HEK293T (cell line): ENCODE measurements around the gene SYT17.

ENCODE experiments used
- CTCF ChIA-PET: fragments of 350-600 bp; formaldehyde crosslinking; extraction: SDS; loops from one replicate; lab custom pipeline; 2021; ENCODE audit warnings: antibody characterized with exemption, inconsistent platforms; lab: Yijun Ruan, JAX
- POLR2A ChIA-PET: fragments of 350-600 bp; formaldehyde crosslinking; extraction: SDS; loops from one replicate; lab custom pipeline; 2020; ENCODE audit warnings: antibody characterized with exemption, inconsistent platforms; lab: Yijun Ruan, JAX
- DNase-seq: peaks from one replicate; pipeline ENCODE4 v3.0.0; 2012; ENCODE audit warnings: mixed read lengths; ENCODE audit errors: extremely low spot score
- ARNT ChIP-seq: fragments of 450-650 bp; IDR thresholded peaks from 2 replicates; pipeline ENCODE4 v1.6.1; 2017; ENCODE audit warnings: mild to moderate bottlenecking
- BHLHE40 ChIP-seq: fragments of 450-650 bp; IDR thresholded peaks from 2 replicates; pipeline ENCODE4 v1.6.1; 2016; ENCODE audit warnings: mild to moderate bottlenecking, moderate library complexity, borderline replicate concordance
- CTBP1 ChIP-seq: fragments of 450-650 bp; IDR thresholded peaks from 2 replicates; pipeline ENCODE4 v1.6.1; 2016; ENCODE audit warnings: borderline replicate concordance
- ELF4 ChIP-seq: fragments of 450-650 bp; IDR thresholded peaks from 2 replicates; pipeline ENCODE4 v1.6.1; 2017; ENCODE audit warnings: antibody characterized with exemption
- FOXA1 ChIP-seq: fragments of 450-650 bp; IDR thresholded peaks from 2 replicates; pipeline ENCODE4 v1.6.1; 2016; ENCODE audit warnings: mild to moderate bottlenecking
- FOXK2 ChIP-seq: fragments of 450-650 bp; IDR thresholded peaks from 2 replicates; pipeline ENCODE4 v1.6.1; 2016; ENCODE audit warnings: mild to moderate bottlenecking
- FOXM1 ChIP-seq: fragments of 450-650 bp; IDR thresholded peaks from 2 replicates; pipeline ENCODE4 v1.6.1; 2017; ENCODE audit warnings: mild to moderate bottlenecking, borderline replicate concordance
- HDGF ChIP-seq: fragments of 450-650 bp; IDR thresholded peaks from 2 replicates; pipeline ENCODE4 v1.6.1; 2017; ENCODE audit warnings: antibody characterized with exemption, borderline replicate concordance
- L3MBTL2 ChIP-seq: fragments of 450-650 bp; conservative IDR thresholded peaks from 2 replicates; pipeline ENCODE4 v1.6.1; 2016; ENCODE audit warnings: mild to moderate bottlenecking
- LEF1 ChIP-seq: fragments of 450-650 bp; IDR thresholded peaks from 2 replicates; pipeline ENCODE4 v1.6.1; 2017; ENCODE audit warnings: mild to moderate bottlenecking, borderline replicate concordance
- NFRKB ChIP-seq: fragments of 450-650 bp; IDR thresholded peaks from 2 replicates; pipeline ENCODE4 v1.6.1; 2016; ENCODE audit warnings: mild to moderate bottlenecking, moderate library complexity
- PKNOX1 ChIP-seq: fragments of 450-650 bp; IDR thresholded peaks from 2 replicates; pipeline ENCODE4 v1.6.1; 2016
- SP1 ChIP-seq: fragments of 450-650 bp; IDR thresholded peaks from 2 replicates; pipeline ENCODE4 v1.6.1; 2017
- SUZ12 ChIP-seq: fragments of 450-650 bp; IDR thresholded peaks from 2 replicates; pipeline ENCODE4 v1.6.1; 2016; ENCODE audit warnings: mild to moderate bottlenecking
- TARDBP ChIP-seq: fragments of 450-650 bp; IDR thresholded peaks from 2 replicates; pipeline ENCODE4 v1.6.1; 2016
- ZNF384 ChIP-seq: fragments of 450-650 bp; IDR thresholded peaks from 2 replicates; pipeline ENCODE4 v1.6.1; 2016

SYT17 gene

GRCh38 chr16:19135201-19135842, 32.7 kb upstream of the SYT17 start:
- CTCF ChIA-PET, result interaction anchor here (0.9 to 2.3 kb wide), 4 partner anchors 13 to 48 kb away, joined by 3 to 5 read pairs (median 4); no protein-coding TSS in a partner anchor
- no peak for DNase-seq
- POLR2A ChIA-PET, result interaction anchor here (0.7 to 1.8 kb wide), 2 partner anchors 21 to 23 kb away, joined by 3 to 9 read pairs; partner anchors contain the start of gene ITPRIPL2
- no peak for TF ChIP-seq L3MBTL2
- no peak for TF ChIP-seq PKNOX1
- TF ChIP-seq ELF4, result no peak
- TF ChIP-seq CTBP1, result no peak
- TF ChIP-seq FOXA1, result no peak
- no peak for TF ChIP-seq FOXM1
- no peak for TF ChIP-seq ARNT
- TF ChIP-seq NFRKB, result no peak

GRCh38 chr16:19135896-19136438, 32.1 kb upstream of the SYT17 start:
- POLR2A ChIA-PET, result interaction anchor here (0.7 to 1.8 kb wide), 2 partner anchors 22 to 24 kb away, joined by 3 to 9 read pairs; partner anchors contain the start of gene ITPRIPL2
- DNase-seq, result no peak
- TF ChIP-seq NFRKB, result no peak
- TF ChIP-seq BHLHE40, result no peak
- TF ChIP-seq TARDBP, result no peak
- TF ChIP-seq FOXA1, result no peak
- TF ChIP-seq FOXM1, result no peak
- no peak for TF ChIP-seq HDGF
- TF ChIP-seq SUZ12, result no peak
- TF ChIP-seq PKNOX1, result no peak
- no peak for TF ChIP-seq CTBP1
- no peak for TF ChIP-seq ZNF384
- TF ChIP-seq L3MBTL2, result no peak
- no peak for TF ChIP-seq FOXK2
- TF ChIP-seq ARNT, result no peak
- TF ChIP-seq SP1, result no peak
- TF ChIP-seq LEF1, result no peak
- CTCF ChIA-PET, result interaction anchor here (0.6 to 2.3 kb wide), 6 partner anchors 13 to 1968 kb away, joined by 3 to 5 read pairs (median 3); no protein-coding TSS in a partner anchor

GRCh38 chr16:19136549-19137196, 31.4 kb upstream of the SYT17 start:
- TF ChIP-seq TARDBP, result no peak
- TF ChIP-seq CTBP1, result no peak
- no peak for TF ChIP-seq BHLHE40
- no peak for TF ChIP-seq HDGF
- no peak for TF ChIP-seq L3MBTL2
- TF ChIP-seq FOXK2, result no peak
- TF ChIP-seq NFRKB, result no peak
- no peak for TF ChIP-seq ARNT
- CTCF ChIA-PET, result interaction anchor here (0.6 to 2.3 kb wide), 7 partner anchors 14 to 1967 kb away, joined by 3 to 5 read pairs (median 3); no protein-coding TSS in a partner anchor
- no peak for DNase-seq
- POLR2A ChIA-PET, result interaction anchor here (1.8 kb wide), 1 partner anchor 24 kb away, joined by 9 read pairs; no protein-coding TSS in a partner anchor

- no peak for DNase-seq
- TF ChIP-seq FOXM1, result no peak
- TF ChIP-seq ARNT, result no peak
- TF ChIP-seq BHLHE40, result no peak
- TF ChIP-seq CTBP1, result no peak
- no peak for TF ChIP-seq TARDBP
- no peak for TF ChIP-seq SUZ12
- TF ChIP-seq FOXA1, result no peak
- no peak for TF ChIP-seq L3MBTL2
- TF ChIP-seq SP1, result no peak
- TF ChIP-seq HDGF, result no peak
- no peak for TF ChIP-seq PKNOX1
- ChIA-PET CTCF (interaction anchor here (0.6 to 2.3 kb wide), 3 partner anchors 27 to 152 kb away, joined by 3 to 5 read pairs (median 3); no protein-coding TSS in a partner anchor), POLR2A (interaction anchor here (1.8 kb wide), 1 partner anchor 25 kb away, joined by 9 read pairs; no protein-coding TSS in a partner anchor)
Observed at GRCh38 chr16:19137201-19138128, 30.6 kb upstream of the SYT17 start.

- POLR2A ChIA-PET, result interaction anchor here (0.6 to 1.9 kb wide), 2 partner anchors 34 to 44 kb away, joined by 3 to 6 read pairs; no protein-coding TSS in a partner anchor
- TF ChIP-seq ZNF384 (no peak), CTBP1 (no peak), L3MBTL2 (0 out of 2 replicates have a peak, but pooled peaks have one; percentile 11), ELF4 (no peak), FOXK2 (no peak), BHLHE40 (no peak), ARNT (no peak), FOXA1 (no peak)
- peak; percentile 39 for DNase-seq
- CTCF ChIA-PET, result interaction anchor here (0.7 kb wide), 1 partner anchor 560 kb away, joined by 3 read pairs; no protein-coding TSS in a partner anchor
Observed at GRCh38 chr16:19138601-19139000, 29.4 kb upstream of the SYT17 start.
